CD14-positive monocyte (primary cell): ENCODE measurements around the gene RIMBP2. TPM values are rescaled to one million over a fixed set of nuclear protein-coding genes. Genes with fewer than 3 reads are reported as not detected.

Experiments used
- DNase-seq, 3 donors: peaks; one replicate each; pipeline ENCODE4 v3.0.0-alpha.2; 2011 to 2022
- H2AFZ ChIP-seq: 2 replicates; pipeline ENCODE4 v1.6.0; 2012; ENCODE audit warnings: mild to moderate bottlenecking, low read depth, low read length, inconsistent platforms; ENCODE audit not compliant: insufficient read depth, poor library complexity, severe bottlenecking
- H3K27ac ChIP-seq, 2 donors: 1 replicate in 1 of 2; 2 replicates in 1 of 2; pipeline ENCODE4 v1.5.1; 2012 to 2013; ENCODE audit warnings: low read length in 2 of 2, control low read depth in 1 of 2, inconsistent platforms in 1 of 2, low read depth in 1 of 2, mild to moderate bottlenecking in 1 of 2
- H3K27me3 ChIP-seq, 2 donors: one replicate each; pipeline versions ENCODE4 v1.6.0 to v1.6.1; 2011 to 2013; ENCODE audit warnings: low read length in 2 of 2; ENCODE audit not compliant: control insufficient read depth in 2 of 2, insufficient read depth in 2 of 2
- H3K36me3 ChIP-seq, 2 donors: replicated peaks in 1 of 2; 1 replicate in 1 of 2; 2 replicates in 1 of 2; pipeline versions ENCODE4 v1.5.1 to v1.6.1; 2012 to 2013; ENCODE audit warnings: low read length in 2 of 2, control low read depth in 1 of 2, inconsistent platforms in 1 of 2, mild to moderate bottlenecking in 1 of 2; ENCODE audit not compliant: insufficient read depth in 2 of 2, control insufficient read depth in 1 of 2
- H3K4me1 ChIP-seq, 2 donors: 1 replicate in 1 of 2; 2 replicates in 1 of 2; pipeline versions ENCODE4 v1.5.1 to v1.6.1; 2012 to 2013; ENCODE audit warnings: low read length in 2 of 2, control low read depth in 1 of 2, inconsistent platforms in 1 of 2, mild to moderate bottlenecking in 1 of 2, moderate library complexity in 1 of 2; ENCODE audit not compliant: insufficient read depth in 2 of 2, control insufficient read depth in 1 of 2
- H3K4me2 ChIP-seq: replicated peaks from 2 replicates; pipeline ENCODE3; 2012; ENCODE audit warnings: low read length, moderate library complexity, mild to moderate bottlenecking; ENCODE audit not compliant: poor library complexity, severe bottlenecking; ENCODE audit errors: extremely low read depth
- H3K4me3 ChIP-seq, 3 experiments: fragments of 200-600 bp in 1 of 3; sonication (generic) in 1 of 3; replicated peaks in 1 of 3; 1 replicate in 2 of 3; 2 replicates in 1 of 3; pipeline ENCODE4 v1.5.1; 2011 to 2013; ENCODE audit warnings: low read length in 3 of 3, mild to moderate bottlenecking in 3 of 3, control low read depth in 2 of 3, low read depth in 2 of 3, inconsistent platforms in 1 of 3, moderate library complexity in 1 of 3
- H3K79me2 ChIP-seq: 2 replicates; pipeline ENCODE4 v1.6.0; 2012; ENCODE audit warnings: mild to moderate bottlenecking, control low read depth, inconsistent platforms, low read length, moderate library complexity; ENCODE audit not compliant: insufficient read depth
- H3K9ac ChIP-seq: 2 replicates; pipeline ENCODE4 v1.6.0; 2017; ENCODE audit warnings: low read length, mild to moderate bottlenecking; ENCODE audit not compliant: insufficient read depth, poor library complexity, severe bottlenecking
- H3K9me3 ChIP-seq, 2 donors: replicated peaks in 1 of 2; 1 replicate in 1 of 2; 2 replicates in 1 of 2; pipeline versions ENCODE4 v1.5.1 to v1.6.1; 2012 to 2013; ENCODE audit warnings: low read length in 2 of 2, control low read depth in 1 of 2; ENCODE audit not compliant: control insufficient read depth in 1 of 2, insufficient read depth in 1 of 2
- H4K20me1 ChIP-seq: 2 replicates; pipeline ENCODE4 v1.6.0; 2012; ENCODE audit warnings: mild to moderate bottlenecking, low read length, control low read depth, moderate library complexity; ENCODE audit not compliant: insufficient read depth
- H3K27ac Mint-ChIP-seq, 7 donors: one replicate each; pipeline ENCODE4 v1.8.0; 2020; ENCODE audit warnings: mild to moderate bottlenecking in 7 of 7, mixed read lengths in 7 of 7, moderate library complexity in 6 of 7, inconsistent platforms in 2 of 7
- H3K27me3 Mint-ChIP-seq, 3 donors: one replicate each; pipeline ENCODE4 v1.8.0; 2021 to 2022; ENCODE audit warnings: low read depth in 3 of 3, mild to moderate bottlenecking in 3 of 3, mixed read lengths in 3 of 3, moderate library complexity in 3 of 3, inconsistent platforms in 1 of 3
- H3K36me3 Mint-ChIP-seq, 2 donors: one replicate each; pipeline ENCODE4 v1.8.0; 2020; ENCODE audit warnings: mixed read lengths in 2 of 2, inconsistent platforms in 1 of 2, mild to moderate bottlenecking in 1 of 2
- H3K4me1 Mint-ChIP-seq: one replicate; pipeline ENCODE4 v1.8.0; 2020; ENCODE audit warnings: mild to moderate bottlenecking, mixed read lengths
- H3K4me3 Mint-ChIP-seq, 2 donors: one replicate each; pipeline ENCODE4 v1.8.0; 2020; ENCODE audit warnings: mild to moderate bottlenecking in 2 of 2, mixed read lengths in 2 of 2, moderate library complexity in 1 of 2
- H3K9me3 Mint-ChIP-seq, 7 donors: one replicate each; pipeline ENCODE4 v1.8.0; 2020 to 2022; ENCODE audit warnings: mixed read lengths in 7 of 7, mild to moderate bottlenecking in 6 of 7, moderate library complexity in 6 of 7, inconsistent platforms in 2 of 7
- WGBS: methylation state at CpG from one replicate; pipeline ENCODE4 v1.1.5; 2013; ENCODE audit warnings: missing lambda C conversion rate; ENCODE audit not compliant: insufficient coverage; 5-methylcytosine and 5-hydroxymethylcytosine counted together
- intact Hi-C, 2 donors: fragments of 100-400 bp; cut with micrococcal nuclease; formaldehyde crosslinking; loops; one replicate each; pipeline versions ENCODE4 v1.15.0 to v1.15.1; 2023
- polyA plus RNA-seq, 3 donors: library from polyadenylated mRNA; depleted of rRNA in 1 of 3; unstranded in 2 of 3; stranded (reverse) in 1 of 3; fragments of 300-500 nt in 2 of 3; fragments of >200 nt in 1 of 3; fragmentation: Illumina TruSeq in 2 of 3; gene quantifications; 1 replicate in 2 of 3; 2 replicates in 1 of 3; pipeline ENCODE4 v1.2.3, GENCODE V29; 2012 to 2021
- TF ChIP-seq, protein P1 (sequence below): fragments of 200-600 bp; IDR thresholded peaks from one replicate; pipeline ENCODE4 v1.8.0; 2022; ENCODE audit warnings: antibody characterized with exemption, mild to moderate bottlenecking

Gene RIMBP2
- polyA plus RNA-seq, 3 donors = not detected

GRCh38 chr12:130394906-130395305 lies 321.2 kb downstream of the RIMBP2 start:
- H3K36me3 Mint-ChIP-seq = no peaks in the 10 kb centered on the region
- WGBS = 11% methylated on average over 1 of the region's 4 CpGs
- Histone ChIP-seq H3K9me3 (peaks cover 13 to 23% of the 10 kb centered on the region in 2 donors), H3K36me3 (no peaks in the 10 kb centered on the region), H3K4me1 (no peaks in the 10 kb centered on the region), H2AFZ (no peak overlapping the region), H3K9ac (no peak overlapping the region), H3K27me3 (no peaks in the 10 kb centered on the region), H3K4me2 (no peak overlapping the region), H3K4me3 (no peak overlapping the region), H3K27ac (no peak overlapping the region), H4K20me1 (no peaks in the 10 kb centered on the region), H3K79me2 (no peaks in the 10 kb centered on the region)
- peaks cover 2% of the 10 kb centered on the region for H3K4me1 Mint-ChIP-seq
- no peak overlapping the region for H3K27ac Mint-ChIP-seq
- DNase-seq = no peak
- H3K4me3 Mint-ChIP-seq = no peak overlapping the region
- H3K9me3 Mint-ChIP-seq = peaks cover 0 to 6% (median 3%) of the 10 kb centered on the region in 7 donors
- H3K27me3 Mint-ChIP-seq = peaks cover 2 to 4% (median 4%) of the 10 kb centered on the region in 3 donors
- intact Hi-C loops = no loop called here
- TF ChIP-seq, protein P1, sequence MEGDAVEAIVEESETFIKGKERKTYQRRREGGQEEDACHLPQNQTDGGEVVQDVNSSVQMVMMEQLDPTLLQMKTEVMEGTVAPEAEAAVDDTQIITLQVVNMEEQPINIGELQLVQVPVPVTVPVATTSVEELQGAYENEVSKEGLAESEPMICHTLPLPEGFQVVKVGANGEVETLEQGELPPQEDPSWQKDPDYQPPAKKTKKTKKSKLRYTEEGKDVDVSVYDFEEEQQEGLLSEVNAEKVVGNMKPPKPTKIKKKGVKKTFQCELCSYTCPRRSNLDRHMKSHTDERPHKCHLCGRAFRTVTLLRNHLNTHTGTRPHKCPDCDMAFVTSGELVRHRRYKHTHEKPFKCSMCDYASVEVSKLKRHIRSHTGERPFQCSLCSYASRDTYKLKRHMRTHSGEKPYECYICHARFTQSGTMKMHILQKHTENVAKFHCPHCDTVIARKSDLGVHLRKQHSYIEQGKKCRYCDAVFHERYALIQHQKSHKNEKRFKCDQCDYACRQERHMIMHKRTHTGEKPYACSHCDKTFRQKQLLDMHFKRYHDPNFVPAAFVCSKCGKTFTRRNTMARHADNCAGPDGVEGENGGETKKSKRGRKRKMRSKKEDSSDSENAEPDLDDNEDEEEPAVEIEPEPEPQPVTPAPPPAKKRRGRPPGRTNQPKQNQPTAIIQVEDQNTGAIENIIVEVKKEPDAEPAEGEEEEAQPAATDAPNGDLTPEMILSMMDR = no peak

GRCh38 chr12:130391186-130391585 lies 324.9 kb downstream of the RIMBP2 start:
- H3K9me3 ChIP-seq = peaks cover 16 to 23% of the 10 kb centered on the region in 2 donors
- Mint-ChIP-seq H3K9me3 (peaks cover 3 to 11% (median 3%) of the 10 kb centered on the region in 7 donors), H3K36me3 (no peaks in the 10 kb centered on the region), H3K4me3 (no peak overlapping the region), H3K27me3 (peaks cover 2 to 5% (median 4%) of the 10 kb centered on the region in 3 donors), H3K27ac (no peak overlapping the region), H3K4me1 (peaks cover 2% of the 10 kb centered on the region)
- 58% methylated on average over 10 of the region's 14 CpGs for WGBS
- H3K27ac ChIP-seq = no peak overlapping the region
- no peaks in the 10 kb centered on the region for H4K20me1 ChIP-seq
- intact Hi-C loops = no loop called here
- H3K36me3 ChIP-seq = no peaks in the 10 kb centered on the region
- no peak for DNase-seq
- no peak overlapping the region for H2AFZ ChIP-seq
- H3K9ac ChIP-seq = no peak overlapping the region
- TF ChIP-seq, protein P1 = no peak
- no peaks in the 10 kb centered on the region for H3K4me1 ChIP-seq
- H3K27me3 ChIP-seq = no peaks in the 10 kb centered on the region
- no peak overlapping the region for H3K4me2 ChIP-seq
- H3K79me2 ChIP-seq = no peaks in the 10 kb centered on the region
- no peak overlapping the region for H3K4me3 ChIP-seq
